ENCODE results near the gene LHX8.

The LHX8 gene

DNA sequence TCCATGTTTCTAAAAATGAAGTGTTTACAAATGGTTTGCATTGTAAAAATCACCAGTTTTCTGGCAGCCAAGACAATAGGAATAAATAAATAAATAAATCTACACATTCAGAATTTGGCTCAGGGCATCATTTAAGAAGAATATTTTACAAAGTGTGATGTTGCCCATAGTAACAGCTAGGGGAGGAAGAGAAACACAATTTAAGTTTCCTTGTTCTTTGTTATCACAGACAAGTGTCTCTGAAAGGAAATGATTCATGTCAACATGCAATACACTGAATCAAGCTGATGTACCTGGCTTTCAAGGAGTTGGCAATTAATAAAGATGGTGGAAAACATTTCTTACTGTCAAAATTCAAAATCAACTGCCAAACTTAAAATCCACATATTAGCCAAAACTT lies 74.7 kb downstream of the LHX8 start:
- no peak for FAIRE-seq
